Gastrocnemius medialis (tissue), 4 donors: Measurements from ENCODE around the gene RBM14. TPM values are rescaled to one million over a fixed set of nuclear protein-coding genes. Genes with fewer than 3 reads are reported as not detected.
A peak's percentile ranks its signal among the peaks of the same experiment; 100 is the strongest.

Experiments used
- ATAC-seq, 2 donors: fragments of 150-250 bp; one replicate each; pipeline ENCODE4 v1.9.1; 2016
- DNase-seq, 2 donors: peaks; one replicate each; pipeline ENCODE4 v3.0.0-alpha.2; 2019
- H3K27ac ChIP-seq, 4 donors: fragments of 200-600 bp; sonication (generic); 1 replicate in 1 of 4; 2 replicates in 3 of 4; pipeline ENCODE4 v1.5.1; 2016 to 2018; ENCODE audit warnings: mild to moderate bottlenecking in 2 of 4, moderate library complexity in 1 of 4
- H3K27me3 ChIP-seq, 3 donors: fragments of 200-600 bp; sonication (generic) in 2 of 3; 1 replicate in 1 of 3; 2 replicates in 2 of 3; pipeline versions ENCODE4 v1.5.1 to v1.6.0; 2016 to 2019; ENCODE audit warnings: mild to moderate bottlenecking in 1 of 3, moderate library complexity in 1 of 3
- H3K36me3 ChIP-seq, 2 donors: fragments of 200-600 bp; sonication (generic) in 1 of 2; one replicate each; pipeline ENCODE4 v1.5.1; 2017 to 2018
- H3K4me1 ChIP-seq, 2 donors: fragments of 200-600 bp; sonication (generic) in 1 of 2; one replicate each; pipeline ENCODE4 v1.5.1; 2016 to 2017; ENCODE audit warnings: mild to moderate bottlenecking in 2 of 2
- H3K4me3 ChIP-seq, 4 donors: fragments of 200-600 bp; sonication (generic) in 3 of 4; 1 replicate in 1 of 4; 2 replicates in 3 of 4; pipeline ENCODE4 v1.5.1; 2016 to 2019; ENCODE audit warnings: mild to moderate bottlenecking in 2 of 4
- H3K9me3 ChIP-seq, 3 donors: fragments of 200-600 bp; sonication (generic) in 2 of 3; 1 replicate in 1 of 3; 2 replicates in 2 of 3; pipeline ENCODE4 v1.5.1; 2016 to 2019
- POLR2A ChIP-seq, 2 donors: fragments of 450-650 bp; IDR thresholded peaks; one replicate each; pipeline ENCODE4 v1.6.1; 2017; ENCODE audit warnings: antibody characterized with exemption in 2 of 2, mild to moderate bottlenecking in 2 of 2, moderate library complexity in 2 of 2
- in situ Hi-C, 4 donors: fragments of 200-750 bp; cut with MboI; loops; one replicate each; pipeline versions ENCODE4 v1.15.0 to v1.8.0; 2017; ENCODE audit warnings: low sequenced_read_pairs in 4 of 4
- intact Hi-C: fragments of 100-400 bp; cut with DNase I; formaldehyde crosslinking; loops from one replicate; pipeline ENCODE4 v1.15.1; 2023; ENCODE audit warnings: low total_unique reads
- total RNA-seq, 4 donors: library from RNA; depleted of rRNA; stranded (reverse); fragments of >200 nt; gene quantifications; one replicate each; pipeline versions ENCODE4 v1.1.0 to v1.2.3, GENCODE V29; 2016
- TF ChIP-seq, protein P1 (sequence below), 5 experiments: fragments of 450-650 bp in 3 of 5; fragments of 200-600 bp in 2 of 5; sonication (generic) in 2 of 5; IDR thresholded peaks in 4 of 5; conservative IDR thresholded peaks in 1 of 5; 1 replicate in 4 of 5; 2 replicates in 1 of 5; pipeline ENCODE4 v1.5.1; 2016 to 2019; ENCODE audit warnings: antibody characterized with exemption in 5 of 5, mild to moderate bottlenecking in 3 of 5, moderate library complexity in 3 of 5

Gene RBM14, protein sequence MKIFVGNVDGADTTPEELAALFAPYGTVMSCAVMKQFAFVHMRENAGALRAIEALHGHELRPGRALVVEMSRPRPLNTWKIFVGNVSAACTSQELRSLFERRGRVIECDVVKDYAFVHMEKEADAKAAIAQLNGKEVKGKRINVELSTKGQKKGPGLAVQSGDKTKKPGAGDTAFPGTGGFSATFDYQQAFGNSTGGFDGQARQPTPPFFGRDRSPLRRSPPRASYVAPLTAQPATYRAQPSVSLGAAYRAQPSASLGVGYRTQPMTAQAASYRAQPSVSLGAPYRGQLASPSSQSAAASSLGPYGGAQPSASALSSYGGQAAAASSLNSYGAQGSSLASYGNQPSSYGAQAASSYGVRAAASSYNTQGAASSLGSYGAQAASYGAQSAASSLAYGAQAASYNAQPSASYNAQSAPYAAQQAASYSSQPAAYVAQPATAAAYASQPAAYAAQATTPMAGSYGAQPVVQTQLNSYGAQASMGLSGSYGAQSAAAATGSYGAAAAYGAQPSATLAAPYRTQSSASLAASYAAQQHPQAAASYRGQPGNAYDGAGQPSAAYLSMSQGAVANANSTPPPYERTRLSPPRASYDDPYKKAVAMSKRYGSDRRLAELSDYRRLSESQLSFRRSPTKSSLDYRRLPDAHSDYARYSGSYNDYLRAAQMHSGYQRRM
- total RNA-seq, result 10 to 100 TPM; 17.0 to 43.2 (median 29.4) TPM

- peak; percentile 99 to 100 for DNase-seq
- Histone ChIP-seq H3K4me1 (peaks cover 35 to 43% of the 10 kb centered on the region in 2 donors), H3K36me3 (no peaks in the 10 kb centered on the region), H3K4me3 (peak within 1 kb of the TSS; percentile 77 to 96 (median 93)), H3K27me3 (no peaks in the 10 kb centered on the region), H3K27ac (peak within 1 kb of the TSS; percentile 92 to 95 (median 94)), H3K9me3 (no peaks in the 10 kb centered on the region)
- in situ Hi-C loops, result no loop called here
- TF ChIP-seq, protein P1, sequence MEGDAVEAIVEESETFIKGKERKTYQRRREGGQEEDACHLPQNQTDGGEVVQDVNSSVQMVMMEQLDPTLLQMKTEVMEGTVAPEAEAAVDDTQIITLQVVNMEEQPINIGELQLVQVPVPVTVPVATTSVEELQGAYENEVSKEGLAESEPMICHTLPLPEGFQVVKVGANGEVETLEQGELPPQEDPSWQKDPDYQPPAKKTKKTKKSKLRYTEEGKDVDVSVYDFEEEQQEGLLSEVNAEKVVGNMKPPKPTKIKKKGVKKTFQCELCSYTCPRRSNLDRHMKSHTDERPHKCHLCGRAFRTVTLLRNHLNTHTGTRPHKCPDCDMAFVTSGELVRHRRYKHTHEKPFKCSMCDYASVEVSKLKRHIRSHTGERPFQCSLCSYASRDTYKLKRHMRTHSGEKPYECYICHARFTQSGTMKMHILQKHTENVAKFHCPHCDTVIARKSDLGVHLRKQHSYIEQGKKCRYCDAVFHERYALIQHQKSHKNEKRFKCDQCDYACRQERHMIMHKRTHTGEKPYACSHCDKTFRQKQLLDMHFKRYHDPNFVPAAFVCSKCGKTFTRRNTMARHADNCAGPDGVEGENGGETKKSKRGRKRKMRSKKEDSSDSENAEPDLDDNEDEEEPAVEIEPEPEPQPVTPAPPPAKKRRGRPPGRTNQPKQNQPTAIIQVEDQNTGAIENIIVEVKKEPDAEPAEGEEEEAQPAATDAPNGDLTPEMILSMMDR (IDR thresholded peaks at IDR 0.05 in 4 of 5, conservative IDR thresholded peaks at IDR 0.05 in 1 of 5), result peak in 1 of 5 experiments; percentile 11
- TF ChIP-seq POLR2A (IDR thresholded peaks at IDR 0.05), result peak; percentile 97 to 99
- intact Hi-C loops, result loop anchor here (1.0 to 2.0 kb wide), 5 partner anchors 22 to 246 kb away; partner anchors contain the start of genes CCDC87, CCS, RBM4 and RBM4B
- peak; percentile 97 to 98 for ATAC-seq
These were observed at the start of gene RBM14 for GRCh38 chr11:66616379-66617154. TSS of gene RBM14 (plus strand) at chr11:66616630. CDS start at chr11:66616721, 91 bp downstream.

GRCh38 chr11:66567787-66568123, 48.7 kb upstream of the RBM14 start:
- TF ChIP-seq, protein P1 (IDR thresholded peaks at IDR 0.05 in 4 of 5, conservative IDR thresholded peaks at IDR 0.05 in 1 of 5), result no peak
- no peak for TF ChIP-seq POLR2A (IDR thresholded peaks at IDR 0.05)
- H3K27ac ChIP-seq, result peak overlapping the region; percentile 74 to 86 (median 79)
- no peak for DNase-seq
- peak in 1 of 2 donors; percentile 12 for ATAC-seq
- in situ Hi-C loops (no loop called here), intact Hi-C loops (no loop called here)
- no peaks in the 10 kb centered on the region for H3K9me3 ChIP-seq
- H3K4me3 ChIP-seq, result peak overlapping the region; percentile 56 to 77 (median 66)
- H3K4me1 ChIP-seq, result peaks cover 5 to 11% of the 10 kb centered on the region in 2 donors
- H3K36me3 ChIP-seq, result peaks cover 0 to 17% of the 10 kb centered on the region in 2 donors
- H3K27me3 ChIP-seq, result no peaks in the 10 kb centered on the region

- intact Hi-C loops (no loop called here), in situ Hi-C loops (no loop called here)
These were observed 48.1 kb upstream of the RBM14 start, which contains the start of gene CTSF for GRCh38 chr11:66568124-66568916. TSS of gene CTSF (minus strand) at chr11:66568606. CDS start at chr11:66568486, 120 bp downstream.

More at GRCh38 chr11:66568124-66568916, 48.1 kb upstream of the RBM14 start, which contains the start of gene CTSF:
- TF ChIP-seq, protein P1 (IDR thresholded peaks at IDR 0.05 in 4 of 5, conservative IDR thresholded peaks at IDR 0.05 in 1 of 5), result no peak
- peak; percentile 32 to 85 for TF ChIP-seq POLR2A (IDR thresholded peaks at IDR 0.05)
- peak; percentile 89 to 91 for DNase-seq
- Histone ChIP-seq H3K4me3 (peak within 1 kb of the TSS; percentile 56 to 77 (median 66)), H3K36me3 (peaks cover 0 to 12% of the 10 kb centered on the region in 2 donors), H3K9me3 (no peaks in the 10 kb centered on the region), H3K4me1 (peaks cover 5 to 11% of the 10 kb centered on the region in 2 donors), H3K27ac (peak within 1 kb of the TSS; percentile 74 to 86 (median 79)), H3K27me3 (no peaks in the 10 kb centered on the region)
- peak; percentile 92 to 93 for ATAC-seq
